Neuron (in vitro differentiated cells): ENCODE data around the gene SGSM1.

Experiments
- H2AFZ ChIP-seq: one replicate; pipeline ENCODE4 v1.6.1; 2013; ENCODE audit warnings: low read depth, mild to moderate bottlenecking, inconsistent platforms, low read length, moderate library complexity
- H3K27me3 ChIP-seq: one replicate; pipeline ENCODE4 v1.6.1; 2013; ENCODE audit warnings: low read length; ENCODE audit not compliant: insufficient read depth
- H3K36me3 ChIP-seq: one replicate; pipeline ENCODE4 v1.6.1; 2013; ENCODE audit warnings: low read length; ENCODE audit not compliant: insufficient read depth
- H3K4me1 ChIP-seq: one replicate; pipeline ENCODE4 v1.6.1; 2013; ENCODE audit warnings: low read length; ENCODE audit not compliant: insufficient read depth
- H3K4me3 ChIP-seq: 2 replicates; pipeline ENCODE4 v1.5.1; 2013; ENCODE audit warnings: mild to moderate bottlenecking, low read length, moderate library complexity
- H3K9me3 ChIP-seq: one replicate; pipeline ENCODE4 v1.6.1; 2013; ENCODE audit warnings: low read length

SGSM1 gene, protein sequence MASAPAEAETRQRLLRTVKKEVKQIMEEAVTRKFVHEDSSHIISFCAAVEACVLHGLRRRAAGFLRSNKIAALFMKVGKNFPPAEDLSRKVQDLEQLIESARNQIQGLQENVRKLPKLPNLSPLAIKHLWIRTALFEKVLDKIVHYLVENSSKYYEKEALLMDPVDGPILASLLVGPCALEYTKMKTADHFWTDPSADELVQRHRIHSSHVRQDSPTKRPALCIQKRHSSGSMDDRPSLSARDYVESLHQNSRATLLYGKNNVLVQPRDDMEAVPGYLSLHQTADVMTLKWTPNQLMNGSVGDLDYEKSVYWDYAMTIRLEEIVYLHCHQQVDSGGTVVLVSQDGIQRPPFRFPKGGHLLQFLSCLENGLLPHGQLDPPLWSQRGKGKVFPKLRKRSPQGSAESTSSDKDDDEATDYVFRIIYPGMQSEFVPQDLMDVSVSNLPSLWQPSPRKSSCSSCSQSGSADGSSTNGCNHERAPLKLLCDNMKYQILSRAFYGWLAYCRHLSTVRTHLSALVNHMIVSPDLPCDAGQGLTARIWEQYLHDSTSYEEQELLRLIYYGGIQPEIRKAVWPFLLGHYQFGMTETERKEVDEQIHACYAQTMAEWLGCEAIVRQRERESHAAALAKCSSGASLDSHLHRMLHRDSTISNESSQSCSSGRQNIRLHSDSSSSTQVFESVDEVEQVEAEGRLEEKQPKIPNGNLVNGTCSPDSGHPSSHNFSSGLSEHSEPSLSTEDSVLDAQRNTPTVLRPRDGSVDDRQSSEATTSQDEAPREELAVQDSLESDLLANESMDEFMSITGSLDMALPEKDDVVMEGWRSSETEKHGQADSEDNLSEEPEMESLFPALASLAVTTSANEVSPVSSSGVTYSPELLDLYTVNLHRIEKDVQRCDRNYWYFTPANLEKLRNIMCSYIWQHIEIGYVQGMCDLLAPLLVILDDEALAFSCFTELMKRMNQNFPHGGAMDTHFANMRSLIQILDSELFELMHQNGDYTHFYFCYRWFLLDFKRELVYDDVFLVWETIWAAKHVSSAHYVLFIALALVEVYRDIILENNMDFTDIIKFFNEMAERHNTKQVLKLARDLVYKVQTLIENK

GRCh38 chr22:24805790-24806662, at the start of gene SGSM1:
Gene SGSM1 (plus strand): TSS chr22:24806211. CDS start chr22:24806326, 115 bp downstream.
- Histone ChIP-seq H3K9me3 (no peaks in the 10 kb centered on the region), H3K4me3 (peak within 1 kb of the TSS; percentile 47), H3K4me1 (peaks cover 7% of the 10 kb centered on the region), H3K27me3 (peaks cover 8% of the 10 kb centered on the region), H3K36me3 (no peaks in the 10 kb centered on the region), H2AFZ (peak within 1 kb of the TSS; percentile 78)

- Histone ChIP-seq H3K4me3 (no peak overlapping the region), H3K9me3 (no peaks in the 10 kb centered on the region), H3K4me1 (peaks cover 5% of the 10 kb centered on the region), H2AFZ (no peak overlapping the region), H3K27me3 (peaks cover 6% of the 10 kb centered on the region), H3K36me3 (no peaks in the 10 kb centered on the region)
Observed at GRCh38 chr22:24758164-24758799, 47.7 kb upstream of the SGSM1 start.

- no peaks in the 10 kb centered on the region for H3K9me3 ChIP-seq
- no peaks in the 10 kb centered on the region for H3K4me1 ChIP-seq
- no peak overlapping the region for H2AFZ ChIP-seq
- H3K27me3 ChIP-seq = peaks cover 6% of the 10 kb centered on the region
- H3K36me3 ChIP-seq = no peaks in the 10 kb centered on the region
- no peak overlapping the region for H3K4me3 ChIP-seq
Observed at GRCh38 chr22:24759765-24760164, 46.2 kb upstream of the SGSM1 start.

DNA sequence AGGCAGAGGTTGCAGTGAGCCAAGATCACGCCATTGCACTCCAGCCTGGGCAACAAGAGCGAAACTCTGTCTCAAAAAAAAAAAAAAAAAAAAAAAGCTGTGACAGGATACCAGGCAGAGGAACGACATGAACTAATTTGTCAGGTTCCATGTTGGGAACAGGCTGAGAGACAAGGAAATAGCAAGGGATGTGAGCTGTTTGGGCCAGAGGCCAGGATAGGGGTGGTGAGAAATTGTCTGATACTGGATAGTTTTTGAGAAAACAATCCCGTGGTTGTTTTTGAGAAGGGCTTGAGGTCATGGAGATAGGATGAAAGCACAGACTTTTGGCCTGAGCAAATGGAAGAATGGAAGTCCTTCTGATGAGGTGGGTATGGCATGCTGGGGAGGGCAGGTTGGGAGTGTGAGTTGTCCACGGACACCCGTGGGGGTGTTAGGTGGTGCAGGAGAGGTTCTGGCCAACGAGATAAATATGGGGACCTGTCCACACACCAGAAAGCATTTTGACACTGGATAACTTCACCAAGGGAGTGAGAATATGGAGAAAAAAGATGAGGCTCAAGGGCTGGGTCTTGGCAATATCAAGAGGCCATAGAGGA, 45.2 kb upstream of the SGSM1 start:
- Histone ChIP-seq H3K36me3 (no peaks in the 10 kb centered on the region), H3K27me3 (peaks cover 6% of the 10 kb centered on the region), H2AFZ (no peak overlapping the region), H3K4me3 (no peak overlapping the region), H3K4me1 (no peaks in the 10 kb centered on the region), H3K9me3 (no peaks in the 10 kb centered on the region)

DNA sequence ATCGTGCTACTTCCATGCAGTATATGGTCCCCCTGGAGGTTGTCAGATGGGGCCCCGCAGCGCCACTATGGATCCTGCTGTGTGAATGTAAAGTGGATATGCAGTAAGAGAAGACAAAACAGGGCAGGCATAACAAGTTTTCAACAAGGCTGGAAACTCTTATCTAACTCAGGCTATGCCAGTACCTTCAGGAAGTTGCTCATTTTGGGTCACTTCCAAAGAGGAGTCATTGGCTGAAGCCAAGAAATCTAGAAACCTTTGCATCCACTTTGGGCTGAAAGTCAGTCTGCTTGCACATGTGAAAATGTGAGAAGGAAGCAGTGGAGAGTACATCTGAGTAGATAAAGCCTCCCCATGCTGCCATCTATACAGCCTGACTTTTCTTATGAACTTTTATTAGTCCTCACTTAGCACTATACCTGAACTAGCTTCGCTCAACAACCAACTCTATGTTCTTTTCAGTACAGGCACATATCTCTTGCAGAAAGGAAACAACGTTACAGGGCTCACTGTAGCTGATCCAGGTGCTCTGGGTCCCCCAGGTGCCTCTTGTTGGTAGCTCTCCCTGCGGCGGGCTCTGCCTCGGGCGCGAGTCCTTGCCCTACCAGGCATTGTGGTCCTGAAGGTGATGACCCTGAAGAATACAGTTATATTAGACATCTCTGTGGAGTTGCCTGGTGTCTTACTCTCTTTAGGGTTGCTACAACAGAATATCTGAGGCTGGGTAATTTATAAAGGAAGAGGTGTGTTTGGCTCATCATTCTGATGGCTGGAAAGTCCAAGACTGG, 43.9 kb upstream of the SGSM1 start:
- H3K4me1 ChIP-seq = no peaks in the 10 kb centered on the region
- no peak overlapping the region for H3K4me3 ChIP-seq
- H2AFZ ChIP-seq = no peak overlapping the region
- peaks cover 6% of the 10 kb centered on the region for H3K27me3 ChIP-seq
- no peaks in the 10 kb centered on the region for H3K9me3 ChIP-seq
- no peaks in the 10 kb centered on the region for H3K36me3 ChIP-seq

DNA sequence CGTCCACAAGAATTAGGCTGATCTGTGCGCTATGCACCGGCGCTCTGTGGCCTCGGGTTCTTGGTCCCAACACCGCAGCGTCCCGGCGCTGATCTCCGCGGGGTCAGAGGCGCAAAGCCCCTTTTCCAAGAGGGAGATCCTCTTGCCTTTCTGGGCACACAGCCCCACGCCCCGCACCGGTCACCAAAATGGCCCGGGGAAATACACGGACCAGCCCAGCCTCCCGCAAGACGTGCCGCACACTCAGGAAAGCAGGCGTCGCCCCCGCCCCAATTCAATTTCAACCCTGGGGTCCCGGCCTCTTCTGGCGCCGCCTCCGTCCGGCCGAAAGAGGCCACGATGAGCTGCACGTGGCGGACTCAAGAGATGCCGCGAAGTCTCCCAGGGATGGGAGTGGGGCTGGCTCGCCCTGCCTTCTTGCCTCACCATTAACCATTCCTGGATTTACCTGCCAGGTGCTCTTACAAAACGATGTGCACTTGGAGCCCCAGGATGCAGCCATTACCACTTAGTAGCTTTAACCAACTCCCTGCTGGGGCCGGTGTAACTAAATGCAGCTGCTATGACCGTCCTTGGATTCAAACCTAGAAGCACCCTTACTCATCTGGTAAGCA, 42.0 kb upstream of the SGSM1 start:
- Histone ChIP-seq H3K4me3 (no peak overlapping the region), H3K4me1 (no peaks in the 10 kb centered on the region), H3K36me3 (no peaks in the 10 kb centered on the region), H3K9me3 (no peaks in the 10 kb centered on the region), H3K27me3 (peaks cover 6% of the 10 kb centered on the region), H2AFZ (no peak overlapping the region)

DNA sequence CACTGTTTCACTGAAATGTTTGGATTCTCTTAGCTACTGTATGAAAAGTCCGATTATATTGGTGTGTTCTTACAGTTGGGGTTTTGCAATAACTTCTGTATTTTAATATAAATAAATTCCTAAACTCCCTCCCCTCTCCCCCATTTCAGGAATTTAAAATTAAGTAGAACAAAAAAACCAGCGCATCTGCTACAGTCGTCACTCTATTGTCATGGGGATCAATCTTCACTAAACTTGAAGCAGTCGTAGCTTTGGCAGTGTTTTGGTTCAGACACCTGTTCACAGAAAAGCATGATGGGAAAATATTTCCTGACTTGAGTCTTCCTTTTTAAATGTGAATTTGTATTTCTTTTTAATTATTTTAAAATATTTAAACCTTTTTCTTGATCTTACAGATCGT, 40.8 kb upstream of the SGSM1 start:
- Histone ChIP-seq H3K36me3 (no peaks in the 10 kb centered on the region), H2AFZ (no peak overlapping the region)

GRCh38 chr22:24768537-24769374, 37.3 kb upstream of the SGSM1 start:
- no peak overlapping the region for H2AFZ ChIP-seq
- no peak overlapping the region for H3K4me3 ChIP-seq
- no peaks in the 10 kb centered on the region for H3K36me3 ChIP-seq
- no peaks in the 10 kb centered on the region for H3K4me1 ChIP-seq
- no peaks in the 10 kb centered on the region for H3K9me3 ChIP-seq
- H3K27me3 ChIP-seq = peaks cover 4% of the 10 kb centered on the region

More for the DNA sequence above, 40.8 kb upstream of the SGSM1 start:
- Histone ChIP-seq H3K9me3 (no peaks in the 10 kb centered on the region), H3K4me1 (no peaks in the 10 kb centered on the region), H3K4me3 (no peak overlapping the region), H3K27me3 (peaks cover under 1% of the 10 kb centered on the region)

- Histone ChIP-seq H3K4me1 (no peaks in the 10 kb centered on the region), H3K36me3 (no peaks in the 10 kb centered on the region), H2AFZ (no peak overlapping the region), H3K9me3 (no peaks in the 10 kb centered on the region), H3K27me3 (peaks cover 4% of the 10 kb centered on the region), H3K4me3 (no peak overlapping the region)
Observed at GRCh38 chr22:24772493-24773220, 33.4 kb upstream of the SGSM1 start.
